ENCODE data around the gene PIP5KL1.
A peak's percentile ranks its signal among the peaks of the same experiment; 100 is the strongest.

PIP5KL1 gene

DNA sequence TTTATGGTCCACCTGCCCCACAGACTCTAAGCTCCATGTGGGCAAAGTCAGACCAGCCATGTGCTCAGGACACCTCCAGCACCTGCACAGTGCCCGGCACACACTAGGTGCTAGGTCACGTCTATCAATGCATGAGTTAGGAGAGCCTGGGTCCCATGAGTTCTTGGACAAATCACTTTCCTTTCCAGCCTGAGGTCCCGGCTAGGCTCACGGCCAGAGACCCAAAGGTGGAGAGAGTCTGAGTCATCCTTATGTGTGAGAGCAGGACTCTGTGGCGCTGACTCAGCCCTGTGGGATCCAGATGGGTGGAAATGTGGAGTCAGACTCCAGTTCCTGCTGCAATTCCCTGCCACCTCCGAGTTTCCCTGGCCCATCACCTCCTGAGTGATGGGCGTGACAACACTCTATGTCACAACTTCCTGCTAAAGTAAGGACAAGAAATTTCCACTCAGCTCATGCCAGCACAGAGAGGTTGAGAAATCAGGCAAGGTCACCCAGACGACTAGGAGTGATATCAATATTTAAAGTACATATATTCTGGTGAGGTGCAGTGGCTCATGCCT is 11.2 kb downstream of the PIP5KL1 start:
- Histone ChIP-seq H4K5ac (ENCODE audit: low read length) (no peak overlapping the region), H4K8ac (ENCODE audit: low read depth, low read length) (no peak overlapping the region), H3K4me1 (ENCODE audit: control insufficient read depth, low read depth, low read length) (no peaks in the 10 kb centered on the region), H3K18ac (ENCODE audit: low read length) (no peak overlapping the region), H3K27ac (ENCODE audit: low read depth, low read length) (no peak overlapping the region), H3K79me1 (ENCODE audit: low read length) (no peaks in the 10 kb centered on the region), H3K27me3 (ENCODE audit: insufficient read depth, low read length, poor library complexity) (no peaks in the 10 kb centered on the region), H2BK5ac (ENCODE audit: low read length) (no peak overlapping the region), H3K36me3 (ENCODE audit: control insufficient read depth, insufficient read depth, low read length) (no peaks in the 10 kb centered on the region), H3K9ac (ENCODE audit: low read length) (peak overlapping the region; percentile 9), H2BK15ac (replicated peaks; ENCODE audit: low read depth) (no peak overlapping the region), H3K23ac (ENCODE audit: low read length) (no peak overlapping the region), H3K56ac (ENCODE audit: low read length) (no peak overlapping the region), H3K4me2 (ENCODE audit: low read length) (no peak overlapping the region), H3K79me2 (ENCODE audit: control insufficient read depth, insufficient read depth, low read length) (no peaks in the 10 kb centered on the region), H2BK120ac (ENCODE audit: low read depth, low read length) (no peak overlapping the region), H2AK5ac (ENCODE audit: low read length) (no peak overlapping the region), H3K4ac (ENCODE audit: low read depth, low read length) (no peak overlapping the region), H3K4me3 (ENCODE audit: low read length) (no peak overlapping the region)
- WGBS (ENCODE audit: extremely low coverage, insufficient coverage, low lambda C conversion rate), result no CpG with 5 or more reads among the region's 8 CpGs
- peak; percentile 81 for DNase-seq

DNA sequence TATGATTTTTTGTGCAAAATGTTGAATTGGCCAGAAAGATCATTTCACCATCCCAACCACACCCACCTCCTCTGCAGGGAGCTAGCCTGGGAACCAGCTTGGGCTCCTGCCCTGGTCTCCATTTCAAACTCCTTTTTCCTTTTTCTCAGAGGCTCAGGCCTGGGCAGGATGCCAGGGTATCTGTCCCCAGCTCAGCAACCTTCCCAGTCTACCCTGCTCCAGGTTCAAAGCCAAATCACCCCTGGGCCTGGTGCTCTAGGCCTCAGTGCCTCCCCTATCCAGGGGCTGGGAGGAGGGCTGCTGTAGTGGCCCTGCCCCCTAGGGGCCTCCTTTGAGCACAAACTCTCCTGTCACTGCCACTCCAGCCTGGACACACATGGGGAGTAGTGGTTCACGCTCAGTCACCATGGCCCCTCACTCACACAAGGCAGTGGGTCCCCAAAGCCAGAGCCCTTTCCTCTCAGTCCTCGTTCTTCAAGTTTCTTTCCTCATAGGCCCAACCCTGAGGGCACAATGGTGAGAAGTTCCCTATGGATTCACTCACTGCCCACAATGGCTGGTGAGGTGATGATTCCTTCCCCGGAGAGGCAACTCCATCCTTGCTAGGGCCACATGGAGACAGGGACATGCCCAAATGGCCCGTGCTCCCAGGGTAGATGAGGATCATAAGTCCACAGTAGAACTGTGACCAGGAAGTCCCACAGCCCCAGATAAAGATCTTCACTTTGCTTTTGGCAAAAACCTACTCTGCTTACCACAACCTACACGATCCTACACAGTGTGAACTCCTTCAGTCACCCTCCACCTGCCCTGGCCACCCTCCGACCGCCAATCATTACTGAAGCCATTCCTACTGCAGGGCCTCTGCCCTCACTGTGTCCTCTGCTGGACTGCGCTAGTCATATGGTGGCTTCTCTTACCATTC is 12.1 kb downstream of the PIP5KL1 start:
- no CpG with 5 or more reads among the region's 8 CpGs for WGBS (ENCODE audit: extremely low coverage, insufficient coverage, low lambda C conversion rate)
- H3K18ac ChIP-seq (ENCODE audit: low read length), result no peak overlapping the region
- no peak overlapping the region for H2AK5ac ChIP-seq (ENCODE audit: low read length)
- no peaks in the 10 kb centered on the region for H3K79me1 ChIP-seq (ENCODE audit: low read length)
- H2BK5ac ChIP-seq (ENCODE audit: low read length), result no peak overlapping the region
- H2BK120ac ChIP-seq (ENCODE audit: low read depth, low read length), result no peak overlapping the region
- no peak overlapping the region for H4K8ac ChIP-seq (ENCODE audit: low read depth, low read length)
- DNase-seq, result peak; percentile 65
- H3K36me3 ChIP-seq (ENCODE audit: control insufficient read depth, insufficient read depth, low read length), result no peaks in the 10 kb centered on the region
- no peak overlapping the region for H3K56ac ChIP-seq (ENCODE audit: low read length)
- no peaks in the 10 kb centered on the region for H3K79me2 ChIP-seq (ENCODE audit: control insufficient read depth, insufficient read depth, low read length)
- H3K23ac ChIP-seq (ENCODE audit: low read length), result no peak overlapping the region
- no peak overlapping the region for H3K27ac ChIP-seq (ENCODE audit: low read depth, low read length)
- H3K4me1 ChIP-seq (ENCODE audit: control insufficient read depth, low read depth, low read length), result no peaks in the 10 kb centered on the region
- H3K27me3 ChIP-seq (ENCODE audit: insufficient read depth, low read length, poor library complexity), result no peaks in the 10 kb centered on the region
- H3K9ac ChIP-seq (ENCODE audit: low read length), result no peak overlapping the region
- no peak overlapping the region for H3K4ac ChIP-seq (ENCODE audit: low read depth, low read length)
- no peak overlapping the region for H4K5ac ChIP-seq (ENCODE audit: low read length)
- H3K4me2 ChIP-seq (ENCODE audit: low read length), result no peak overlapping the region
- no peak overlapping the region for H3K4me3 ChIP-seq (ENCODE audit: low read length)
- no peak overlapping the region for H2BK15ac ChIP-seq (replicated peaks; ENCODE audit: low read depth)

DNA sequence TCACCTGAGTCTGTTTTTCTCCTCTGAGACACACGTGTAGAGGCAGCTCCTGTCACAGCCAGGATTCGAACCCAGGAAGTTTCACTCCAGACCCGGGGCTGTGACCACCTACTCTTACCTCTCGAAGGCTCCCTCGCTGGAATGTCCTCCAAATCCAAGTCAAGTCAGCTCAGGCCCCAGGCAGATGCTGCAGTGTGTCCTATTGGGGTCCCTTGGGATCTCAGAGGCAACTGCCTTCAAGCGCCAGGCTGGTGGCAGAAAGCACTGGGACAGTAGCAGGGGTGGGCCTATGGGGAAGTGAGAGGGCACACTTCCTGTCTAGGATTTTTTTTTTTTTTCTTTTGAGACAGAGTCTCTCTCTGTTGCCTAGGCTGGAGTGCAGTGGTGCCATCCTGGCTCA is 13.0 kb downstream of the PIP5KL1 start:
- Histone ChIP-seq H3K79me2 (ENCODE audit: control insufficient read depth, insufficient read depth, low read length) (no peaks in the 10 kb centered on the region), H3K18ac (ENCODE audit: low read length) (no peak overlapping the region), H3K23ac (ENCODE audit: low read length) (no peak overlapping the region), H2AK5ac (ENCODE audit: low read length) (no peak overlapping the region), H3K36me3 (ENCODE audit: control insufficient read depth, insufficient read depth, low read length) (no peaks in the 10 kb centered on the region), H3K27me3 (ENCODE audit: insufficient read depth, low read length, poor library complexity) (no peaks in the 10 kb centered on the region), H4K5ac (ENCODE audit: low read length) (no peak overlapping the region), H3K79me1 (ENCODE audit: low read length) (no peaks in the 10 kb centered on the region), H4K8ac (ENCODE audit: low read depth, low read length) (no peak overlapping the region), H3K4me3 (ENCODE audit: low read length) (no peak overlapping the region), H2BK15ac (replicated peaks; ENCODE audit: low read depth) (no peak overlapping the region), H3K4me1 (ENCODE audit: control insufficient read depth, low read depth, low read length) (no peaks in the 10 kb centered on the region), H2BK120ac (ENCODE audit: low read depth, low read length) (no peak overlapping the region), H3K4me2 (ENCODE audit: low read length) (no peak overlapping the region), H3K56ac (ENCODE audit: low read length) (no peak overlapping the region), H3K27ac (ENCODE audit: low read depth, low read length) (no peak overlapping the region), H3K4ac (ENCODE audit: low read depth, low read length) (no peak overlapping the region), H2BK5ac (ENCODE audit: low read length) (no peak overlapping the region), H3K9ac (ENCODE audit: low read length) (no peak overlapping the region)
- DNase-seq, result no peak
- no CpG with 5 or more reads among the region's 6 CpGs for WGBS (ENCODE audit: extremely low coverage, insufficient coverage, low lambda C conversion rate)

DNA sequence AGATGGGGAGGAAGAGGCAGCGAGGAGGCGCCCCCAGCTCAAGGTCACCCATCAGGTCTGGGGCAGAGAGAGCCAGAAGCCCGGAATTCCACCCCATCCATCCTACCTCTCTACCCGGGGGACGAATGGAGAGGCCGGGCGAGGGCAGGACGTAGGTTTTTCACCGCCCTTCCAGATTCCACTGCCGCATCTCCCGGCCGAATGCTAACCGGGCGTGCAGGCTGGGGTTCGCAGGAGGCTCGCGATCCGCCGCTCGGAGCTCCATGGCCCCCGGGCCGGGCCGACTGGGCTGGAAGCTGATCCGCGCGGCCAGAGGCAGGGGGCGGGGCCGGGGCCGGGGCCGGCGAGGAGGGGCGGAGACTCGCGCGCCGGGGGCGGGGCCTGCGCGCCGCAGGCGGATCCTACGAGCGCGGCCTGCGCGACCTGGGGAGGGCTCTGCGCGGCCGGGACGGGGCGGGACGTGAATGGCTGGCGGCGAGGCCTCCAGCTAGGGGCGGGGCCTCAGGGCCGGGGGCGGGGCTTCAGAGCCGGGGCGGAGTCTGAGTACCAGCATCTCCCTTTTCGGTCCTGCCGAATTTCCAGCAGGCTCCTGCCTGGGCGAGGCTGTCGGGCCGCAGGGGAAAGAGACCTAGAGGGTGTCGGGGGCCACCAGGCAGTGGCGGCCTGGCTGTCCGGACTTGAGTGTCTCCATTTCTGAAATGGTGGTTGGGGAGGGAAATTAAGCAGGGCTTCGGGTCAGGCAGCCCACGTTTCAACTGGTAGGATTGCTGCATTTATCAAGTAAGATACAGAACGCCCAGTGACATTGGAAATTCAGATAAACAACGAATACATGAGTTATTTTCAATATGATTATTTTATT is 13.6 kb downstream of the PIP5KL1 start, which contains the start of gene ST6GALNAC4:
Gene ST6GALNAC4 (minus strand): TSS at position 322 of the 862 bp plus-strand sequence. CDS start 622 bp downstream, outside the sequence.
- no peak within 1 kb of the TSS for H2BK15ac ChIP-seq (replicated peaks; ENCODE audit: low read depth)
- no peak within 1 kb of the TSS for H3K23ac ChIP-seq (ENCODE audit: low read length)

DNA sequence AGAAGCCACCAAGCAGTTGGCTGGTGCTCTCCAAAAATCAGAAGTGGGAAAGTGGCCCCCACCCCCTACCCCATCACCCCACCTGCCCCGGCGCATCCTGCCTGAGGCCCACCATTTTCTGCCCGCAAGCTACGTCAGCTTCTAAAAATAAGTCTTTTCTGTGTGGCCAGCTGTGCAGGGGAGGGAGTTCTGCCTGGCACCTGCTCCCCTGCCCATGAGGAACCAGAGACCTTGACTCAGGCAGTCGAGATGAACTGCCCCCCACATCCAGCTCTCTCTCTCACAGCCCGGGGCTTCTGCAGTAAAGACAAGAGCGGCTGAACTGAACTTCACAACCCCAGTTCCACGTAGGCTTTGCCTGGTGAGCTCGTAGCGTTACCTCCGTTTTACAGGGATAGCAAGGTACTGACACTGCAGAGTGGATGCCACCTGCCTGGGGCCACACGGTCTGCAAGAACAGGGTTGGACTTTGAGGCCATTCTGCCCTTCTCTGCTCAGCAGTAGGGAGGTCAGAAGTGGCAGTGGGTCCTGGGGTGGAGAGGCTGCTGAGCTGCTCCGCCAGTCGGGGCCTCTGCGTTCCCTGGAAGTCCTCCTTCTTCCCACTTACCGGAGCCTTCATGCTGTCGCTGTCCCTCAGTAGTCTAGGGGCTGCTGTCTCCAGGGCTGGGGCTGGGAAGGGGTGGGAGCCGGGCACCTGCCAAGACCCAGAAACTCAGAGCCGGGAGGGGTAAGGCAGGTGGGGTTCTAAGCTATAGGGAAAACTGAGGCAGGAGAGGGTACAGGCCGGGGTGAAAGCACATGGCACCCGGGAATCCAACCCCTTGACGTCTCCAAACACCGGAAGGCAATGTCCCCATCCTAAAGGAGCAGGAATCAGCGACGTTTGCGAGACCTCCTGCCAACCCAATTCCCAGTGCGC is 14.5 kb downstream of the PIP5KL1 start:
- H2AK5ac ChIP-seq (ENCODE audit: low read length), result no peak overlapping the region
- H2BK5ac ChIP-seq (ENCODE audit: low read length), result no peak overlapping the region
- H3K27me3 ChIP-seq (ENCODE audit: insufficient read depth, low read length, poor library complexity), result no peaks in the 10 kb centered on the region
- no CpG with 5 or more reads among the region's 27 CpGs for WGBS (ENCODE audit: extremely low coverage, insufficient coverage, low lambda C conversion rate)
- H3K79me2 ChIP-seq (ENCODE audit: control insufficient read depth, insufficient read depth, low read length), result no peaks in the 10 kb centered on the region
- H3K79me1 ChIP-seq (ENCODE audit: low read length), result no peaks in the 10 kb centered on the region
- H2BK120ac ChIP-seq (ENCODE audit: low read depth, low read length), result no peak overlapping the region
- no peak overlapping the region for H2BK15ac ChIP-seq (replicated peaks; ENCODE audit: low read depth)
- H3K36me3 ChIP-seq (ENCODE audit: control insufficient read depth, insufficient read depth, low read length), result no peaks in the 10 kb centered on the region
- peak overlapping the region; percentile 48 for H3K4me3 ChIP-seq (ENCODE audit: low read length)
- H3K4ac ChIP-seq (ENCODE audit: low read depth, low read length), result no peak overlapping the region
- H3K27ac ChIP-seq (ENCODE audit: low read depth, low read length), result no peak overlapping the region
- peak overlapping the region; percentile 83 for H3K56ac ChIP-seq (ENCODE audit: low read length)
- no peak overlapping the region for H3K18ac ChIP-seq (ENCODE audit: low read length)
- H3K9ac ChIP-seq (ENCODE audit: low read length), result peak overlapping the region; percentile 71
- no peak overlapping the region for H3K23ac ChIP-seq (ENCODE audit: low read length)
- H3K4me2 ChIP-seq (ENCODE audit: low read length), result peak overlapping the region; percentile 89
- H3K4me1 ChIP-seq (ENCODE audit: control insufficient read depth, low read depth, low read length), result no peaks in the 10 kb centered on the region
- H4K5ac ChIP-seq (ENCODE audit: low read length), result no peak overlapping the region
- H4K8ac ChIP-seq (ENCODE audit: low read depth, low read length), result no peak overlapping the region
- DNase-seq, result no peak

More for the DNA sequence above, 13.6 kb downstream of the PIP5KL1 start, which contains the start of gene ST6GALNAC4:
- WGBS (ENCODE audit: extremely low coverage, insufficient coverage, low lambda C conversion rate), result no CpG with 5 or more reads among the region's 71 CpGs
- no peak within 1 kb of the TSS for H2BK120ac ChIP-seq (ENCODE audit: low read depth, low read length)
- no peaks in the 10 kb centered on the region for H3K79me1 ChIP-seq (ENCODE audit: low read length)
- no peak within 1 kb of the TSS for H3K27ac ChIP-seq (ENCODE audit: low read depth, low read length)
- no peaks in the 10 kb centered on the region for H3K79me2 ChIP-seq (ENCODE audit: control insufficient read depth, insufficient read depth, low read length)
- H4K8ac ChIP-seq (ENCODE audit: low read depth, low read length), result no peak within 1 kb of the TSS
- H3K56ac ChIP-seq (ENCODE audit: low read length), result peak within 1 kb of the TSS; percentile 83
- no peaks in the 10 kb centered on the region for H3K36me3 ChIP-seq (ENCODE audit: control insufficient read depth, insufficient read depth, low read length)
- no peaks in the 10 kb centered on the region for H3K4me1 ChIP-seq (ENCODE audit: control insufficient read depth, low read depth, low read length)
- H2BK5ac ChIP-seq (ENCODE audit: low read length), result no peak within 1 kb of the TSS
- peak within 1 kb of the TSS; percentile 71 for H3K9ac ChIP-seq (ENCODE audit: low read length)
- peak; percentile 91 for DNase-seq
- H4K5ac ChIP-seq (ENCODE audit: low read length), result no peak within 1 kb of the TSS
- no peak within 1 kb of the TSS for H2AK5ac ChIP-seq (ENCODE audit: low read length)
- peak within 1 kb of the TSS; percentile 89 for H3K4me2 ChIP-seq (ENCODE audit: low read length)
- H3K4me3 ChIP-seq (ENCODE audit: low read length), result peak within 1 kb of the TSS; percentile 48
- no peaks in the 10 kb centered on the region for H3K27me3 ChIP-seq (ENCODE audit: insufficient read depth, low read length, poor library complexity)
- H3K18ac ChIP-seq (ENCODE audit: low read length), result no peak within 1 kb of the TSS
- H3K4ac ChIP-seq (ENCODE audit: low read depth, low read length), result no peak within 1 kb of the TSS
